HepG2 (cell line): ENCODE data around the gene ME3. TPM values are rescaled to one million over a fixed set of nuclear protein-coding genes. Genes with fewer than 3 reads are reported as not detected.

Source experiments
- ATAC-seq: fragments of 200-7000 bp; cut with Tn5 transposase; 3 replicates; pipeline ENCODE4 v1.9.1; 2020; ENCODE audit warnings: mild to moderate bottlenecking, moderate library complexity
- BruUV-seq: library from RNA; stranded (reverse); fragments of 400-500 nt; replicated peaks from 2 replicates; lab custom pipeline; 2021; lab: Mats Ljungman, UMichigan
- CTCF ChIA-PET: fragments of 300-600 bp; formaldehyde crosslinking; extraction: SDS; loops from one replicate; lab custom pipeline; 2021; ENCODE audit warnings: low total read pairs, inconsistent platforms, low intra/inter-chr PET ratio; lab: Yijun Ruan, JAX
- POLR2A ChIA-PET: fragments of 350-600 bp; sonication (Branson Sonifier 250); formaldehyde crosslinking; loops from one replicate; lab custom pipeline; 2020; ENCODE audit warnings: antibody characterized with exemption, inconsistent platforms; lab: Yijun Ruan, JAX
- DNase-seq: peaks from one replicate; pipeline ENCODE4 v3.0.0-alpha.2; 2015; ENCODE audit warnings: low spot score
- FAIRE-seq: peaks from 3 replicates; lab custom pipeline; 2011; peaks lifted over from hg19 to GRCh38; lab: Jason Lieb, UNC
- H2AFZ ChIP-seq: one replicate; pipeline ENCODE4 v1.6.1; 2011; ENCODE audit warnings: low read length, inconsistent platforms
- H3K27ac ChIP-seq: fragments of 300-600 bp; 3 replicates; pipeline ENCODE4 v1.8.0; 2011; ENCODE audit warnings: mixed run types, mild to moderate bottlenecking, mixed read lengths, low read length, inconsistent platforms; ENCODE audit not compliant: insufficient read depth; ENCODE audit errors: extremely low read length
- H3K27me3 ChIP-seq, 2 experiments: fragments of 200-600 bp in 1 of 2; 2 replicates in 1 of 2; 3 replicates in 1 of 2; pipeline versions ENCODE4 v1.6.0 to v1.8.0; 2011; ENCODE audit warnings: low read length in 2 of 2, mild to moderate bottlenecking in 2 of 2, moderate library complexity in 2 of 2, inconsistent platforms in 1 of 2; ENCODE audit not compliant: insufficient read depth in 2 of 2, control insufficient read depth in 1 of 2
- H3K36me3 ChIP-seq, 2 experiments: fragments of 200-600 bp in 1 of 2; replicated peaks in 1 of 2; 2 replicates in 1 of 2; 3 replicates in 1 of 2; pipeline versions ENCODE4 v1.5.1 to v1.8.0; 2011; ENCODE audit warnings: low read length in 2 of 2, inconsistent platforms in 1 of 2; ENCODE audit not compliant: insufficient read depth in 2 of 2, control insufficient read depth in 1 of 2
- H3K4me1 ChIP-seq: 2 replicates; pipeline ENCODE4 v1.5.1; 2012; ENCODE audit warnings: low read length, inconsistent platforms; ENCODE audit not compliant: insufficient read depth
- H3K4me2 ChIP-seq: 2 replicates; pipeline ENCODE4 v1.6.0; 2011; ENCODE audit warnings: low read depth, low read length, inconsistent platforms
- H3K4me3 ChIP-seq, 3 experiments: fragments of 200-600 bp in 1 of 3; sonication (generic), shearing (Covaris generic) in 1 of 3; replicated peaks in 1 of 3; 2 replicates each; pipeline ENCODE4 v1.5.1; 2011 to 2016; ENCODE audit warnings: low read length in 3 of 3, inconsistent platforms in 2 of 3, low read depth in 2 of 3, mild to moderate bottlenecking in 2 of 3, control low read depth in 1 of 3, mixed read lengths in 1 of 3; ENCODE audit not compliant: insufficient read depth in 1 of 3
- H3K79me2 ChIP-seq: one replicate; pipeline ENCODE4 v1.6.1; 2011; ENCODE audit warnings: low read length, inconsistent platforms; ENCODE audit not compliant: insufficient read depth
- H3K9ac ChIP-seq: 2 replicates; pipeline ENCODE4 v1.6.0; 2011; ENCODE audit warnings: mild to moderate bottlenecking, low read depth, low read length, inconsistent platforms; ENCODE audit not compliant: insufficient read depth
- H3K9me3 ChIP-seq: 2 replicates; pipeline ENCODE4 v1.5.1; 2012; ENCODE audit warnings: mild to moderate bottlenecking, low read length
- H4K20me1 ChIP-seq: 2 replicates; pipeline ENCODE4 v1.6.0; 2011; ENCODE audit warnings: inconsistent platforms, mild to moderate bottlenecking, low read length, moderate library complexity; ENCODE audit not compliant: insufficient read depth
- ATF2 ChIP-seq: sonication (generic); formaldehyde crosslinking; IDR thresholded peaks from 2 replicates; pipeline ENCODE4 v1.4.0; 2020; ENCODE audit warnings: missing genetic modification reagents
- CTCF ChIP-seq: sonication (generic); formaldehyde crosslinking; IDR thresholded peaks from 2 replicates; pipeline ENCODE4 v1.5.0; 2020; ENCODE audit warnings: mild to moderate bottlenecking, missing genetic modification reagents, moderate library complexity
- NFE2L2 ChIP-seq: fragments of 150-350 bp; IDR thresholded peaks from 2 replicates; pipeline ENCODE4 v1.6.1; 2014; ENCODE audit warnings: low read length
- PREB ChIP-seq: sonication (generic); formaldehyde crosslinking; IDR thresholded peaks from 2 replicates; pipeline ENCODE4 v1.4.0; 2020; ENCODE audit warnings: missing genetic modification reagents
- SOX6 ChIP-seq, 2 experiments: fragments of 450-650 bp in 1 of 2; sonication (generic) in 1 of 2; formaldehyde crosslinking in 1 of 2; IDR thresholded peaks; 2 replicates each; pipeline versions ENCODE4 v1.4.0 to v1.6.1; 2017 to 2020; ENCODE audit warnings: antibody characterized with exemption in 1 of 2, mild to moderate bottlenecking in 1 of 2, missing genetic modification reagents in 1 of 2
- SRSF9 ChIP-seq: fragments of 200-400 bp; formaldehyde crosslinking; IDR thresholded peaks from 2 replicates; pipeline ENCODE4 v1.6.1; 2018; ENCODE audit warnings: borderline replicate concordance, mild to moderate bottlenecking, low read depth, low read length; ENCODE audit not compliant: insufficient read depth, poor library complexity, severe bottlenecking
- ZNF136 ChIP-seq: sonication (generic); formaldehyde crosslinking; IDR thresholded peaks from 2 replicates; pipeline ENCODE4 v1.8.1; 2022; ENCODE audit warnings: low read depth, mild to moderate bottlenecking, moderate library complexity, missing genetic modification reagents
- ZNF468 ChIP-seq: sonication (generic); formaldehyde crosslinking; IDR thresholded peaks from 2 replicates; pipeline ENCODE4 v1.8.0; 2022; ENCODE audit warnings: mild to moderate bottlenecking, moderate library complexity, missing genetic modification reagents
- ZNF570 ChIP-seq: sonication (generic); formaldehyde crosslinking; IDR thresholded peaks from 2 replicates; pipeline ENCODE4 v1.4.0; 2020; ENCODE audit warnings: mild to moderate bottlenecking, missing genetic modification reagents, borderline replicate concordance
- ZNF7 ChIP-seq: IDR thresholded peaks from 2 replicates; pipeline ENCODE4 v1.6.1; 2016; ENCODE audit warnings: missing biosample characterization, missing genetic modification reagents
- WGBS: methylation state at CpG from one replicate; pipeline ENCODE4 v1.1.6; 2017; ENCODE audit warnings: low lambda C conversion rate; 5-methylcytosine and 5-hydroxymethylcytosine counted together
- in situ Hi-C: cut with HindIII; loops from 2 replicates; pipeline ENCODE4 v1.10.0; 2017; ENCODE audit warnings: low pct_unique_long_range_greater_than_20kb; ENCODE audit not compliant: extremely low pct_ligation_motif_present
- intact Hi-C: fragments of 100-400 bp; cut with micrococcal nuclease; formaldehyde crosslinking; loops from one replicate; pipeline ENCODE4 v1.10.0; 2022; ENCODE audit not compliant: unreplicated experiment
- polyA plus RNA-seq, 8 experiments: library from polyadenylated mRNA; depleted of rRNA in 3 of 8; stranded (reverse) in 7 of 8; unstranded in 1 of 8; fragments of >200 nt; fragmentation: Illumina TruSeq in 4 of 8; extraction: Trizol in 4 of 8; gene quantifications; 2 replicates each; pipeline versions ENCODE4 v1.2.1 to v1.2.3, GENCODE V29; 2011 to 2016; ENCODE audit warnings: low read depth in 4 of 8, missing spikeins in 1 of 8, mixed read lengths in 1 of 8; ENCODE audit not compliant: insufficient read depth in 1 of 8
- total RNA-seq, 5 experiments: library from RNA; depleted of rRNA; stranded (reverse); fragments of >200 nt; fragmentation: Illumina TruSeq; extraction: Trizol; gene quantifications; 2 replicates each; pipeline ENCODE4 v1.2.3, GENCODE V29; 2016; ENCODE audit warnings: low read depth in 1 of 5

The ME3 gene
- total and polyA plus RNA-seq, 2 of the 13 experiments (the other 11 are each of a cell fraction or from before 2014, with no cell fraction given) = not detected

GRCh38 chr11:86574493-86575207 is 97.8 kb downstream of the ME3 start:
- Histone ChIP-seq H4K20me1 (no peaks in the 10 kb centered on the region), H3K36me3 (no peaks in the 10 kb centered on the region), H3K4me3 (no peak overlapping the region), H3K27ac (no peak overlapping the region), H3K27me3 (0 out of 5 replicates have a peak, but pooled peaks cover 0 to 2% of the 10 kb centered on the region in 2 experiments), H3K4me2 (no peak overlapping the region), H3K9ac (no peak overlapping the region), H3K9me3 (no peaks in the 10 kb centered on the region), H2AFZ (no peak overlapping the region), H3K4me1 (peaks cover 26% of the 10 kb centered on the region), H3K79me2 (no peaks in the 10 kb centered on the region)
- FAIRE-seq (no peak), DNase-seq (no peak), ATAC-seq (no peak)
- intact Hi-C loops (no loop called here), in situ Hi-C loops (loop anchor here (5.0 kb wide), 1 partner anchor 117 kb away; no protein-coding TSS in a partner anchor)
- no TSS peak for BruUV-seq
- ChIA-PET CTCF (no interaction called here), POLR2A (no interaction called here)
- TF ChIP-seq PREB (CRISPR knock-in tag) = no peak
- no peak for TF ChIP-seq NFE2L2
- TF ChIP-seq ZNF468 (CRISPR knock-in tag) = no peak
- 53% methylated on average over 5 of the region's 5 CpGs for WGBS

GRCh38 chr11:86571273-86571948 is 101.0 kb downstream of the ME3 start:
- POLR2A ChIA-PET = no interaction called here
- Histone ChIP-seq H3K36me3 (no peaks in the 10 kb centered on the region), H3K4me1 (no peaks in the 10 kb centered on the region), H3K4me2 (no peak overlapping the region), H4K20me1 (no peaks in the 10 kb centered on the region), H2AFZ (no peak overlapping the region), H3K9ac (no peak overlapping the region), H3K27me3 (0 out of 5 replicates have a peak, but pooled peaks cover under 1 to 3% of the 10 kb centered on the region in 2 experiments), H3K4me3 (no peak overlapping the region), H3K27ac (no peak overlapping the region), H3K79me2 (no peaks in the 10 kb centered on the region), H3K9me3 (no peaks in the 10 kb centered on the region)
- in situ Hi-C loops (loop anchor here (5.0 kb wide), 1 partner anchor 114 kb away; no protein-coding TSS in a partner anchor), intact Hi-C loops (loop anchor here (1.0 kb wide), 2 partner anchors 37 to 115 kb away; no protein-coding TSS in a partner anchor)
- FAIRE-seq = peak; percentile 77
- CTCF ChIA-PET = interaction anchor here (0.7 to 2.4 kb wide), 5 partner anchors 37 to 116 kb away, joined by 3 to 48 read pairs (median 4); no protein-coding TSS in a partner anchor
- ATAC-seq = peak; percentile 100
- WGBS = 22% methylated on average over 5 of the region's 5 CpGs
- BruUV-seq = no TSS peak
- DNase-seq = peak; percentile 69
- peak; percentile 68 for TF ChIP-seq CTCF
- TF ChIP-seq ZNF7 (CRISPR knock-in tag) = no peak
- no peak for TF ChIP-seq ZNF136 (CRISPR knock-in tag)
- no peak for TF ChIP-seq SRSF9
- peak; percentile 34; the same call in 1 of the 2 replicates for TF ChIP-seq ATF2 (CRISPR knock-in tag)
- TF ChIP-seq SOX6 (IDR thresholded peaks at IDR 0.05) = no peak
- TF ChIP-seq SOX6 (CRISPR knock-in tag; IDR thresholded peaks at IDR 0.05) = peak; percentile 14; the same call in 1 of the 2 replicates
- TF ChIP-seq ZNF570 = no peak
